ENCODE data around the gene SAXO1.

DNA sequence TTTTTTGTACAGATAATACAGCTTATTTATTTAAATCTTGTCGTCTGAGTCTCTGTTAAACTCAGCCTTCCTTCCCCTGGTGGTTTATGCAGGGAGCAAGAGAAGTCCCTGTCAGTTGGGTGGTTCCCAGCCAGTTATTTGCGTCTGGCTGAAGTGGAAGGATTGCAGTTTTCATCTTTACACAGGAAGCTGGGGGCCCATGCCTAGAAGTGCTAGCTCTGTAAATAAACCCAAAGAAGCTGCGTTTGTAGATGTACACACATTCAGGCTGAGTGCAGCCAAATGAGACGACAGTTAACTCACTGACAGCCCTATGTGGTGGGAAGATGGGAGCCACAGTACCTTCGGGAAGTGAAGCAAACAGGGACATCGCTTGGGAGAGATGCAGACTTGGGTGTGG, 122.1 kb downstream of the SAXO1 start:
- TF ChIP-seq CTCF (conservative IDR thresholded peaks at IDR 0.05) (no peak), ZFX (IDR thresholded peaks at IDR 0.05) (no peak)

All from C4-2B (cell line).